Head of caudate nucleus (tissue), 42 donors: ENCODE results near the gene DUS1L.

Source experiments
- DNase-seq, 42 donors: peaks; one replicate each; pipeline versions ENCODE4 v3.0.0 to v3.0.0-alpha.2; 2020 to 2021; ENCODE audit warnings: mixed read lengths in 7 of 42
- intact Hi-C: fragments of 100-400 bp; cut with DNase I; formaldehyde crosslinking; loops from one replicate; pipeline ENCODE4 v1.15.0; 2022

Gene DUS1L

GRCh38 chr17:82091264-82092066 lies 25.9 kb upstream of the DUS1L start:
- intact Hi-C loops: no loop called here
- no peak for DNase-seq

GRCh38 chr17:82090549-82091263 lies 25.1 kb upstream of the DUS1L start:
- DNase-seq: peak in 1 of 42 donors; percentile 10
- intact Hi-C loops: no loop called here

- intact Hi-C loops: no loop called here
These were observed 24.3 kb upstream of the DUS1L start for GRCh38 chr17:82089723-82090548.

DNA sequence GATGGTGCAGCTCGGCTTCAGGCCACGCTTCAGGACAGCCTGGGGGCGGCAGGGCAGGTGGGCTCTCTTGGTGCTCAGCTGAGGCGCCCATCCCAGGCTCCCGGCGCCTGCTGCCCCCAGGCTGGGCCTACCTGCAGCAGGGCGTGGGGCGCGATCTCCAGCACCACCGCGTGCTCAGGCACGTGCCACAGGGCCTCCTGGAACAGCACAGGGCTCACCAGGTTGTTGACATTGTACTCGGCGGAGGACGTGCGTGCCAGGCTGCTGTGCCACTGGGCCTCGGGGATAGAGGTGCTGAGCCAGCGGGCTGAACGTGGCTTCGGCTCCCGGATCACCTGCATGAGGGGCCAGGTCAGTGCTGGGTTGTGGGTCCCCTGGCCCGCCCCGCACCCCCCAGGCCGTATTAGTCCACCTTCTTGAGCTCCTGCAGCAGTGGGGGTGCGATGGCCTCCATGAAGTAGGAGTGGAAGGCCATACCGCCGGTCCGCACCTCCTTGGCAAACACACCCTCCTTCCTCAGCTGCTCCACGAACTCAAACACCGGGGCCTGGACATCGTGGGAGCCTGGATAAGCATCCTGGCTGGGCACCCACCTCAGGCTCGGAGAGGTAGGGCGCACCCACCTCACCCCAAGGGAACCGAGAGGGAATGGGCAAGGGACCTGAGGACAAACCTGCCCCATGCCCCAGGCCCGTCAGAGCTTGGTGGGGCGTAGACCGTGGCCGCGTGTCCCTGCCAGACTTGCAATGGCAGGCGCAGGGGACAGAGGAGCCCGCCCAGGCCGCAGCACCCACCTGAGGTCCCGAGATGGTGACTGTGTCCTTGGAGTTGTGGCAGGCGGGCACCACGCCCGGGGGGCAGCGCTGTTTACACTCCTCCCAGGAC lies 23.5 kb upstream of the DUS1L start:
- intact Hi-C loops: no loop called here
- peak in 1 of 42 donors; percentile 9 for DNase-seq

More at GRCh38 chr17:82089723-82090548, 24.3 kb upstream of the DUS1L start:
- no peak for DNase-seq

DNA sequence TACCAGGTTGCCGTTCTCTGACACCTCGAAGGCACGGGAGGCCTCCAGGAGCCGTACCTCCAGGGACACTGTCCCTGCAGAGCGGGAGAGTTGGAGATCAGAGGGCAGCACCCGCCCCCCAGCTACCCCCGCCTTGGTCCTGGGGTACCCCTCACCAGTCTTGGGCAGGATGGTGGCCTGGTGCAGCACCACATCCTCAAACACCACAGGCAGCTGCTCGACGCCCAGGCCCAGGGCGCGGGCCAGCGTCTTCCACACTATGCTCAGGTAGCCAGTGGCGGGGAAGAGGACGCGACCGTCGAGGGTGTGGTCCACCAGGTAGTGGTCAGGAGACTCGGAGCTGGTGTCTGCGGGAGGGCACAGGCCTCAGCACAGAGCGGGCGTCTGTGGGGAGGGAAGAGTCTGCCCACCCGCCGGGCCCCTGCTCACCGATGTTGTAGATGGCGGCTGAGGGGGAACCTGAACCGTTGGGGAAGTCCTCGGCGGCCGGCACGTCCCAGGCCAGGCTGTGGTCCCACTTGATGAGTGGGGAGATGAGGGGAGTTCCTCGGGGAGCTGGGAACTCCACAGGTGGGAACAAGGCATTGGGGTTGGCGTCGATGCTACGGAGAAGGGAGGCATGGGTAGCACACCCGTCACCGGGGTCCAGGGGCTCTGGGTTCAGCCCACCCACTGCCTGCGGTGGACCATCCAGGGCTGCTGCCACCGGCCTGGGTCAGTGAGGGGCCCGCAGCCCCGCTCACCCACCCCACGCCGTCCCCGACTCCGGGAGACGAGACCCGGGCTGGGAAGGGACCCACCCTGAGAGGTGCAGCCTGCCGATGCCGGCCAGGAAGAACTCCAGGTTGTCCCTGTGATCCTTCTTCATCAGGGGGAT lies 22.6 kb upstream of the DUS1L start:
- intact Hi-C loops: no loop called here
- peak in 1 of 42 donors; percentile 11 for DNase-seq

- intact Hi-C loops: no loop called here
- no peak for DNase-seq
These were observed 21.6 kb upstream of the DUS1L start for GRCh38 chr17:82086941-82087906.

DNA sequence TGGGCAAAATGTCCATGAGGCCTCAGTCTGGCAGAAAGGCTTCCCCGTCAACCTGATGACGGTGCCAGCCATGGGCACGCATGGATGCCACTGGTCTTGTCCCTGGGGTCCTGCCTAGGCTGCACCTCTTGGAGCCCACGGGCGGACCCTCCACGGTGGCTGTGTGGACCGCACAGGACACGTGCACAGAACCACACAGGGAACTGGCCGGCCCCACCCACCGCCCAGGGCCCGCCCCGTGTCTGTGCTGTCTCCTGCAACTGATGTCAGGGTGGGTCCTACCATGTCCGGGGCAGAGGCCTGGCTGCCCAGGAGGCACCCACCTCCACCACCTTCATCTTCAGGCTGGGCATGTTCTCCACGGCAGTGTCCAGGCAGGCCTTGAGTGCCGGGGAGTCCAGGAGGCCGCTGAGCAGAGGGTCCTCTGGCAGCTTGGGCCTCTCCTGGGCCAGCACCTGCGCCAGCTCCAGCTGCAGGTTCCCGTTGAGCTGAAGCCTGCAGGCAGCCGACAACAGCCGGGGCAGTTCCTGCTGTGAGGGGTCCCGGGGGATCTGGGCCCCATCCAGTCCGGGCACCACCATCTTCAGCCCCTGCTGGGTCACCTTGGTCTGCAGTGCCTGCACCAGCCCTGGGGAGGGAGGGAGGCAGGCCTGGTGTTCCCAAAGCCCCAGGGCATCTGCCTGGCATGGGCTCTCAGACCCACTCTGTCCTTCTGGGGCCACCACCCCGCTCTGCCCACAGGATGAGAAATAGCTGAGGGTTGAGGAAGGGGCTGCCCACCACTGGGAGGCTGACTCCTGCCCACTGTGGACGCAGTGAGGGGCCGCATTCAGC lies 20.5 kb upstream of the DUS1L start:
- no peak for DNase-seq
- intact Hi-C loops: no loop called here

- intact Hi-C loops: no loop called here
- DNase-seq: no peak
These were observed 19.6 kb upstream of the DUS1L start for GRCh38 chr17:82085031-82085861.

GRCh38 chr17:82084373-82085030 lies 18.9 kb upstream of the DUS1L start:
- DNase-seq: peak in 20 of 42 donors; percentile 14 to 70 (median 50)
- intact Hi-C loops: no loop called here

GRCh38 chr17:82083533-82084359 lies 18.1 kb upstream of the DUS1L start:
- DNase-seq: no peak

GRCh38 chr17:82083009-82083408 lies 17.4 kb upstream of the DUS1L start:
- DNase-seq: no peak
- intact Hi-C loops: no loop called here

More at GRCh38 chr17:82083533-82084359, 18.1 kb upstream of the DUS1L start:
- intact Hi-C loops: no loop called here

- intact Hi-C loops: no loop called here
These were observed 16.9 kb upstream of the DUS1L start for GRCh38 chr17:82082456-82082855.

GRCh38 chr17:82081966-82082365 lies 16.4 kb upstream of the DUS1L start:
- DNase-seq: no peak
- intact Hi-C loops: no loop called here

More at GRCh38 chr17:82082456-82082855, 16.9 kb upstream of the DUS1L start:
- DNase-seq: no peak
